GM18909 (cell line): ENCODE measurements around the gene PIGW.
A peak's percentile ranks its signal among the peaks of the same experiment; 100 is the strongest.
"Not testable (repeated sequence)": the region's sequence is repeated elsewhere in the genome, so short reads cannot be mapped to it uniquely, and the experiment has no call there.

Source experiments
- ATAC-seq: cut with Tn5 transposase; IDR thresholded peaks from one replicate; pipeline ENCODE4 v1.9.1; 2021; ENCODE audit warnings: mild to moderate bottlenecking; ENCODE audit not compliant: unreplicated experiment, poor library complexity

The PIGW gene

DNA sequence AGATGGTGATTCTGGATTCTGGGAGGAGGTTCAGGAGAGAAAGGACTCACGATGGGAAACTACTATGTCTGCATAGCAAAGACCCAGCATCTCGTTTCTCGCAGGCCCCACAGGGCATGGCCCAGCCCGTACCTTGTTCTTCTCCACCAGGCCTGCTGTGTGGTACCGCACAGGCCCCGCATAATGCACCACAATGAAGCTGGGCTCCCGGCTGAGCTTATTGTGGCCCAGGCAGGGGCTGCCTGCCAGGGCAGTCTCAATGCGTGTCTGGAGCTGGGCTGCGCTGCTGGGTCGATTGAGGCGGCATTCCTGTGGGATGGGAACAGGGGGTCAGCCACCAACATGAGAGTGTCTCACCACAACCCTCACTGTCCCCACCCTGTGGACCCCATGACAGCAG is 28.0 kb upstream of the PIGW start:
- no peak for ATAC-seq

DNA sequence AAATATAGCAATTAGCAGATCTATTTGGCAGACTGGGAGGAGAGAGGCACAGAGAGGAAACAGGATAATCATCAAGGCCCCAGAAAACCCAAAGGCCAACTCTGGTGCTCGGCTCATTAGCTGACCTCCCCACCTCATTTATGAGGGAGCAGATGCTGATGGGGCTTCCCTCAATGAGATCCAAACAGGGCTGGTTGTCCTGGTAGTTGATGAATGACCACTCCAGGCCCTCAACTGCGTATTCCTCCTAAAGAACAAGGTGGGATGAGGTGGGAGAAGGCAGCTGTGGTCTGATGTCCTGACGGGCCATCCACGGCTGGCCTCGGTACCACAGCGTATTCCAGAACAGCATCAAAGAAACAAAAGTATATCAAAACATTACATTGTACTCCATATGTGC is 27.5 kb upstream of the PIGW start:
- ATAC-seq: no peak

GRCh38 chr17:36508439-36508838 is 26.3 kb upstream of the PIGW start:
- ATAC-seq: not testable (repeated sequence)

DNA sequence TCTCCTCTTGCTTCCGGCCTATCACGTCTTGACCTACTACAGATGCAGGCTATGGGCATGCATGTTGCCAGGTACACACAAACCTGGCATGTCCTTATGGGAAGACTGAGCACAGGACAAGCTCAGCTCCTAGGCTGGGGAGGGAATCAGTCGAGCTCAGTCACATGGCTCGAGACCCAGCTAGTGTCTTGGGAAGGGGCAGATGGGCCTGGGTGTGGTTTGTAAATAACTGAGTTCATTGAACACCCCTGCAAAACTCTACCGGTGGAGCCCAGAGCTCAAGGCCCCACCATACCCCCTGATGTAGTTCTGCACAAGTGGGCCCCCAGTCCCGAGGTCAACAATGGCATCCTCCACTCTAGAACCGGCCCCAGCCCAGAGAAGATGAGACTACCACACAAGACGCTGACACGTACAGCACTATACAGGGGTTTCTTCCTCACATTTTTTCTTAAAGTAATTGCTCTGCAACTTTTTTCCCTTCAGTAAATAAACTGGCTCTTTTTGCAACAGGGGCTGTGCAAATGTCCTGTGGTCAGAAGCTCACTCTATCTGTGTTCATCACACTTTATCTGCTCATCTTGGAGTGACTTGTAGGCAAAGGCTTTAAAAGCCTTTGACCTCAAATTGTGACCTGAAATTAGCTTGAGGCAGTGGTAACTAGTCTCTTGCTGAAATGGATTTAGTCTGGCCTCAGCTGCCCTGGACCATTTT is 25.4 kb upstream of the PIGW start:
- no peak for ATAC-seq

- no peak for ATAC-seq
Measured at GRCh38 chr17:36510636-36511035, 24.2 kb upstream of the PIGW start.

DNA sequence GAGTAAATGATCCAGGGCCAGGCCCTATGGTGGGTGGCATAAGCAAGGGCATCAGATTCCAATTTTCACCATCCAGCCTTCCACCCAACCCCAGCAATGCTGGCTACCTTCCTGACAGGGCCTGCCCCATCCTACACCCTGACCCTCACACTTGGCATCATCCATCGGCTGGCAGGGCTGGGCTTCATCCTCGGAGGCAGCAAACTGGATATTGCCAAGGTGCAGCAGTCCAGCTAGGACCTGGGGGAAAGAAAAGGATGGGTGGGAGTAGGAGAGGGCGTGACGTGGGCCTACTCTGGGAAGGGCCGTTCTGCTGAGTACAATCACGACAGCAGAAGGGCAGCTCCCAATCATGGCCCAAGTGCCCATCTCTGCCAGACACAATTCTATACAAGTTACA is 23.6 kb upstream of the PIGW start:
- ATAC-seq: no peak

- ATAC-seq: no peak
Measured at GRCh38 chr17:36512641-36513040, 22.1 kb upstream of the PIGW start.

DNA sequence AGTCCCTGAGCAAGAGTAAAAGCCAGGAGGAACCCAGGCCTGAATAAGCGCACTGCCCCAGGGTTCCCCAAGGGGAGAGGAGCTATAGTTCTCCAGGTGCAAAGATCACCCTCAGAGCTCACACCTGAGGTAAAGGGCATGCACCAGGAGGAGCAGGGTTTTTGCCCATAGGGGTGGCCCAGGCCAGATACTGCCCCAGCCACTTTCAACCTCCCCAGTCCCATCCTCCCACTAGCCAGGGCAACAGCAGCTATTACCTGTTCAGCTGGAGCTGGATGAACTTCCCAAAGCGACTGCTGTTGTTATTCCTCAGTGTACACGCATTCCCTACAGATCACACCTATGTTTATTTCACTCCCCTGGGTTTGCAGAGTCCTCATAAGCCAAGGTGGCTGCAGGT is 19.9 kb upstream of the PIGW start:
- no peak for ATAC-seq

DNA sequence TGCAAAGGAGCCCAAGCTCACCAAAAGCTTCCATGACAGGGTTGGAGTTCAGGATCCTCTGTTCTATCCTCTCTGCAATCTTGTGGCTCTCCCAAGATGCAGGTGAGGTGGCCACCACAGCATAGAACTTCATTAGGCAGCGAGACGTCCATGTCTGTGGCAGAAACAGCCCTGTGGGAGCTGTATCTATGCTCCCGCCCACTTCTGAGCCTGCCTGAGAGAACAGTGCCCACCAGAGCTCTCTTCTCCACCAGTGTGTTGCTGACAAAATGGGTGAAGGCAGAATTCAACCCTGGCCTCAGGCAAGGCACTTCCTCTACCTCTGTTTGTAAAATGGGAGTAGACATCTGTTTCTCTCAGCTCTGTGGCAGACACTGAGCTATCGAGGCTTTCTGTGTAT is 18.9 kb upstream of the PIGW start:
- ATAC-seq: no peak

GRCh38 chr17:36523113-36523512 is 11.7 kb upstream of the PIGW start:
- ATAC-seq: no peak

- ATAC-seq: no peak
Measured at GRCh38 chr17:36524428-36524876, 10.3 kb upstream of the PIGW start.

GRCh38 chr17:36525113-36525512 is 9.7 kb upstream of the PIGW start:
- ATAC-seq: no peak

DNA sequence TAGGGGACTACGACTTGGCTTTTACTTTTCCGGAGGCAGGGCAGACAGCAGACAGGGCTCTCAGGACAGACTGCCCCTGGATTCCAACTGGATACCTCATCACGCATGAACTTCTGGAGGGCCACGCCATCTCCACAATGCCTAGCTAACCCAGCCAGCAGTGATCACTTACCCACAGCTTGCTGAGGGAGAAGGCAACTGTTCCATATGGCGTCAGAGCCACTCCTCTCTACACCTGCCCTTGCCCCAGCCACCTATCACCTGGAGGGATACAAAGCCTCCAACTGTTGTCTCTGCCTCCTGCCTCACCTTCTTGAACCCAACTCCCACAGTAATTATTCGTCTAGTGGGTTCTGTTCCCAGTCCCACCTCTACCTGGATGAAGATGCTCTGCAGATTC is 8.9 kb upstream of the PIGW start:
- ATAC-seq: no peak

- no peak for ATAC-seq
Measured at GRCh38 chr17:36527621-36528250, 7.1 kb upstream of the PIGW start.

GRCh38 chr17:36529121-36529520 is 5.7 kb upstream of the PIGW start:
- ATAC-seq: no peak

- no peak for ATAC-seq
Measured at GRCh38 chr17:36532435-36532975, 2.3 kb upstream of the PIGW start.

GRCh38 chr17:36533935-36534839 is 600 bp upstream of the PIGW start:
- peak; percentile 36 for ATAC-seq

DNA sequence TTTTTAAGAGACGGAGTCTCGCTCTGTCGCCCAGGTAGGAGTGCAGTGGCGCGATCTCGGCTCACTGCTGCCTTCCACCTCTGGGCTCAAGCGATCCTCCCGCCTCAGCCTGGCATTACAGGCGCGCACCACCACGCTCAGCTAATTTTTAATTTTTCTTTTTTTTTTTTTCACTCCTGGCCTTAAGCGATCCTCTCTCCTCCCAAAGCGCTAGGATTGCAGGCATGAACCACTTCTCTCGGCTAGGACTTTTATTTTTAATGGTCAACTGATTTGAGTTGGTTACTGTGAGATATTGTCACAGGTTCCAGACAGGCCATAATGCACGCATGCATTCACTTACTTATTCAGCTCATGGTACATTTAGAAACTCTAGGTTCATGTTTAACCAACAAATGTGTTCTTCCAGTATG is 888 bp downstream of the PIGW start:
- peak; percentile 2 for ATAC-seq

DNA sequence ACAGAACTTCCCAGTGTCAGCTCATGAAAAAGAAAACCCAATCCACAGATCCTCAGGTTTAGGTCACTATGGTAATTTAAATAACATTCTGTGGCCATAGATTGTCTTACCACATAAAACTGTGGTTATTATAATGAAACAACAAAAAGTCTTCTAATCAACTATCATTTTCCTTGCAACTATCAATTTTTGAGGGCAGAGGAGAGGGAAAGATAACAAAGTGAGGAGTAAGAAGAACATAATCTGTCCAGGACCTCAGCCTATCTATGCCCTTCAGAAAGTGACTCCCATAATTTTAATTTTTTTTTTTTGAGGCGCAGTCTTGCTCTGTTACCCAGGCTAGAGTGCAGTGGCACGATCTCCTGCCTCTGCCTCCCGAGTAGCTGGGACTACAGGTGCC is 5.9 kb downstream of the PIGW start:
- ATAC-seq: no peak

DNA sequence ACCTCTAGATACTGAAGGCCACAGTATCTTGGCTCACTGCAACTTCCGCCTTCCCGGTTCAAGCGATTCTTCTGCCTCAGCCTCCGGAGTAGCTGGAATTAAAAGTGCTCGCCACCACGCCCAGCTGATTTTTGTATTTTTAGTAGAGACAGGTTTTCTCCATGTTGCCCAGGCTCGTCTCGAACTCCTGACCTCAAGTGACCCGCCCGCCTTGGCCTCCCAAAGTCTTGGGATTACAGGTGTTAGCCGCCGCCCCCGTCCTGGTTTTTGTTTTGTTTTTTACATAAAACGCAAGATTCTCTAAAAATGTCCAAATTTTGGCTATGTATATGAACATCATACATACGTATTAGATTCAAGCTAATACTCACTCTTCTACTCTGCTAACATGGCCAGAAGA is 8.0 kb downstream of the PIGW start:
- ATAC-seq: no peak

DNA sequence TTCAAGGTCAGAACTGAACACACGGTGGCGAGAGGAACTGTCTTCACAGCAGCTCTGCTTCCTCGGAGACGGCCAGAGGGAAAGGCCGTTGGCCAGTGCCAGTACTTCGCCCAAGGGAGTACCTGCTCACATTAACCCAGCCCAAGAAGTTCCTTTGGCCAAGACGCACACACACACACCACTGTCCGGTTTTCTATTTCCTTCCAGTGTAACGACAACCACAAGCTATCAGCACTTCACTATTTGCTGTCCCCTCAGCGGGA is 9.2 kb downstream of the PIGW start:
- ATAC-seq: peak; percentile 9
